GM18526 (cell line): ENCODE results near the gene OR4C45.

ENCODE experiments used
- POLR2A ChIP-seq: IDR thresholded peaks from 3 replicates; pipeline ENCODE4 v1.6.1; 2011; ENCODE audit not compliant: insufficient read length; ENCODE audit errors: extremely low read depth

The OR4C45 gene

GRCh38 chr11:50032574-50032973 is at the start of gene OR4C45:
Gene OR4C45, plus strand, starts transcription at chr11:50032874.
- TF ChIP-seq POLR2A = no peak

- TF ChIP-seq POLR2A = no peak
These were observed 37.1 kb upstream of the OR4C45 start for GRCh38 chr11:49995565-49995964.

GRCh38 chr11:50030193-50030592 is 2.5 kb upstream of the OR4C45 start:
- no peak for TF ChIP-seq POLR2A

- no peak for TF ChIP-seq POLR2A
These were observed 4.6 kb downstream of the OR4C45 start for GRCh38 chr11:50037251-50037650.

GRCh38 chr11:50044647-50045046 is 12.0 kb downstream of the OR4C45 start:
- TF ChIP-seq POLR2A = no peak

GRCh38 chr11:50070389-50070788 is 37.7 kb downstream of the OR4C45 start:
- TF ChIP-seq POLR2A = no peak

- no peak for TF ChIP-seq POLR2A
These were observed 39.0 kb downstream of the OR4C45 start for GRCh38 chr11:50071584-50072225.

GRCh38 chr11:50072226-50073112 is 39.8 kb downstream of the OR4C45 start:
- TF ChIP-seq POLR2A = no peak

- TF ChIP-seq POLR2A = no peak
These were observed 40.7 kb downstream of the OR4C45 start for GRCh38 chr11:50073113-50074105.

- TF ChIP-seq POLR2A = no peak
These were observed 41.5 kb downstream of the OR4C45 start for GRCh38 chr11:50074161-50074560.

- TF ChIP-seq POLR2A = no peak
These were observed 43.2 kb downstream of the OR4C45 start for GRCh38 chr11:50075856-50076255.

GRCh38 chr11:50077526-50077925 is 44.9 kb downstream of the OR4C45 start:
- no peak for TF ChIP-seq POLR2A

GRCh38 chr11:50078001-50078400 is 45.3 kb downstream of the OR4C45 start:
- TF ChIP-seq POLR2A = no peak

- TF ChIP-seq POLR2A = no peak
These were observed 47.6 kb downstream of the OR4C45 start for GRCh38 chr11:50080256-50080655.
